Sigmoid colon (tissue), 7 donors: ENCODE results near the gene FNIP1. TPM values are rescaled to one million over a fixed set of nuclear protein-coding genes. Genes with fewer than 3 reads are reported as not detected.

Source experiments
- DNase-seq: peaks from one replicate; pipeline ENCODE4 v3.0.0-alpha.2; 2019
- H3K27ac ChIP-seq, 4 donors: fragments of 200-600 bp; sonication (generic); one replicate each; pipeline ENCODE4 v1.5.1; 2016 to 2019; ENCODE audit warnings: mild to moderate bottlenecking in 1 of 4
- H3K27me3 ChIP-seq, 3 donors: fragments of 200-600 bp; sonication (generic); one replicate each; pipeline ENCODE4 v1.5.1; 2019; ENCODE audit warnings: mild to moderate bottlenecking in 1 of 3
- H3K36me3 ChIP-seq, 4 donors: fragments of 200-600 bp; sonication (generic); one replicate each; pipeline ENCODE4 v1.5.1; 2016 to 2019
- H3K4me1 ChIP-seq, 4 donors: fragments of 200-600 bp; sonication (generic); one replicate each; pipeline ENCODE4 v1.5.1; 2017 to 2019
- H3K4me3 ChIP-seq, 4 donors: fragments of 200-600 bp; sonication (generic); one replicate each; pipeline ENCODE4 v1.5.1; 2017 to 2019; ENCODE audit warnings: mild to moderate bottlenecking in 2 of 4, moderate library complexity in 1 of 4
- H3K9me3 ChIP-seq, 4 donors: fragments of 200-600 bp in 3 of 4; sonication (generic) in 3 of 4; one replicate each; pipeline versions ENCODE4 v1.5.1 to v1.6.1; 2013 to 2019
- CTCF ChIP-seq, 4 experiments: fragments of 450-650 bp in 3 of 4; fragments of 200-600 bp in 1 of 4; IDR thresholded peaks; one replicate each; pipeline ENCODE4 v1.5.1; 2016 to 2019; ENCODE audit warnings: antibody characterized with exemption in 4 of 4, mild to moderate bottlenecking in 3 of 4, moderate library complexity in 2 of 4
- EP300 ChIP-seq, 4 donors: sonication (generic); formaldehyde crosslinking; IDR thresholded peaks; one replicate each; pipeline ENCODE4 v1.6.1; 2017; ENCODE audit warnings: antibody characterized with exemption in 4 of 4
- POLR2A ChIP-seq, 2 donors: fragments of 450-650 bp; IDR thresholded peaks; one replicate each; pipeline ENCODE4 v1.6.1; 2016; ENCODE audit warnings: antibody characterized with exemption in 2 of 2, mild to moderate bottlenecking in 2 of 2, moderate library complexity in 2 of 2
- POLR2AphosphoS5 ChIP-seq, 4 donors: sonication (generic); formaldehyde crosslinking; IDR thresholded peaks; one replicate each; pipeline ENCODE4 v1.6.1; 2017; ENCODE audit warnings: antibody characterized with exemption in 4 of 4
- WGBS, 2 donors: extraction: QIAGEN DNeasy Blood & Tissue Kit; methylation state at CpG; one replicate each; pipeline ENCODE4 v1.1.7; 2013; 5-methylcytosine and 5-hydroxymethylcytosine counted together
- intact Hi-C: fragments of 100-400 bp; cut with DNase I; formaldehyde crosslinking; loops from one replicate; pipeline ENCODE4 v1.15.1; 2023
- polyA plus RNA-seq, 3 donors: library from polyadenylated mRNA; stranded (reverse); fragments of 200-250 nt; gene quantifications; one replicate each; pipeline ENCODE4 v1.2.3, GENCODE V29; 2013
- total RNA-seq, 4 donors: library from RNA; depleted of rRNA; stranded (reverse); fragments of >200 nt; gene quantifications; one replicate each; pipeline ENCODE4 v1.1.0, GENCODE V29; 2016
- donor health status: healthy with polysubstance abuse.
- donor health status: Bipolar disorder and iron deficiency.
- donor health status: healthy.

The FNIP1 gene
- total and polyA plus RNA-seq, 7 donors = 3.6 to 74.4 (median 46.4) TPM

- WGBS, 2 donors = 93 to 97% methylated on average over 1 of the region's 1 CpG
- H3K4me1 ChIP-seq = no peaks in the 10 kb centered on the region
Measured at GRCh38 chr5:131644370-131644769, 152.4 kb downstream of the FNIP1 start.

GRCh38 chr5:131641494-131641893 lies 155.3 kb downstream of the FNIP1 start:
- Histone ChIP-seq H3K36me3 (peaks cover 0 to 35% (median 4%) of the 10 kb centered on the region in 4 donors), H3K4me1 (peaks cover 0 to 2% (median 2%) of the 10 kb centered on the region in 4 donors), H3K27ac (peak overlapping the region in 1 of 4 donors; percentile 16), H3K4me3 (no peak overlapping the region), H3K27me3 (no peaks in the 10 kb centered on the region), H3K9me3 (no peaks in the 10 kb centered on the region)
- TF ChIP-seq POLR2AphosphoS5 (IDR thresholded peaks at IDR 0.05) (no peak), POLR2A (IDR thresholded peaks at IDR 0.05) (no peak), EP300 (IDR thresholded peaks at IDR 0.05) (no peak), CTCF (IDR thresholded peaks at IDR 0.05) (no peak)
- 95% methylated on average over 1 of the region's 1 CpG for WGBS, 2 donors
- intact Hi-C loops = no loop called here
- no peak for DNase-seq

More at GRCh38 chr5:131644370-131644769, 152.4 kb downstream of the FNIP1 start:
- Histone ChIP-seq H3K9me3 (no peaks in the 10 kb centered on the region), H3K4me3 (no peak overlapping the region), H3K36me3 (peaks cover 0 to 57% (median 5%) of the 10 kb centered on the region in 4 donors), H3K27me3 (no peaks in the 10 kb centered on the region), H3K27ac (no peak overlapping the region)
- TF ChIP-seq POLR2AphosphoS5 (IDR thresholded peaks at IDR 0.05) (no peak), EP300 (IDR thresholded peaks at IDR 0.05) (no peak)
- intact Hi-C loops = no loop called here
- DNase-seq = no peak

GRCh38 chr5:131640043-131640856 lies 156.6 kb downstream of the FNIP1 start:
- H3K27ac ChIP-seq = no peak overlapping the region
- intact Hi-C loops = no loop called here
- no peaks in the 10 kb centered on the region for H3K27me3 ChIP-seq
- WGBS, 2 donors = 59 to 75% methylated on average over 5 of the region's 5 CpGs
- peaks cover 2 to 10% (median 7%) of the 10 kb centered on the region in 4 donors for H3K4me1 ChIP-seq
- TF ChIP-seq CTCF (IDR thresholded peaks at IDR 0.05) = no peak
- no peak for TF ChIP-seq POLR2AphosphoS5 (IDR thresholded peaks at IDR 0.05)
- no peak for TF ChIP-seq POLR2A (IDR thresholded peaks at IDR 0.05)
- no peak for TF ChIP-seq EP300 (IDR thresholded peaks at IDR 0.05)
- no peak for DNase-seq
- peaks cover 0 to 24% (median 3%) of the 10 kb centered on the region in 4 donors for H3K36me3 ChIP-seq
- H3K4me3 ChIP-seq = no peak overlapping the region
- no peaks in the 10 kb centered on the region for H3K9me3 ChIP-seq

- TF ChIP-seq CTCF (IDR thresholded peaks at IDR 0.05) = no peak
- no peak for TF ChIP-seq POLR2AphosphoS5 (IDR thresholded peaks at IDR 0.05)
- TF ChIP-seq EP300 (IDR thresholded peaks at IDR 0.05) = no peak
- no peak for TF ChIP-seq POLR2A (IDR thresholded peaks at IDR 0.05)
- intact Hi-C loops = loop anchor here (10.0 kb wide), 2 partner anchors 374 to 464 kb away; partner anchors contain the start of genes CDC42SE2 and LYRM7
Measured at GRCh38 chr5:131639148-131639547, 157.7 kb downstream of the FNIP1 start.

GRCh38 chr5:131637694-131638093 lies 159.1 kb downstream of the FNIP1 start:
- no peak overlapping the region for H3K4me3 ChIP-seq
- WGBS, 2 donors = 74 to 78% methylated on average over 4 of the region's 4 CpGs
- H3K36me3 ChIP-seq = no peaks in the 10 kb centered on the region
- H3K9me3 ChIP-seq = no peaks in the 10 kb centered on the region
- no peak for DNase-seq
- no peak for TF ChIP-seq EP300 (IDR thresholded peaks at IDR 0.05)
- TF ChIP-seq POLR2A (IDR thresholded peaks at IDR 0.05) = no peak
- no peak for TF ChIP-seq CTCF (IDR thresholded peaks at IDR 0.05)
- TF ChIP-seq POLR2AphosphoS5 (IDR thresholded peaks at IDR 0.05) = no peak
- intact Hi-C loops = loop anchor here (10.0 kb wide), 2 partner anchors 373 to 463 kb away; partner anchors contain the start of genes CDC42SE2 and LYRM7
- no peaks in the 10 kb centered on the region for H3K27me3 ChIP-seq
- H3K27ac ChIP-seq = no peak overlapping the region
- H3K4me1 ChIP-seq = peaks cover 2 to 30% (median 23%) of the 10 kb centered on the region in 4 donors

More at GRCh38 chr5:131639148-131639547, 157.7 kb downstream of the FNIP1 start:
- no peak for DNase-seq
- Histone ChIP-seq H3K4me3 (no peak overlapping the region), H3K27me3 (no peaks in the 10 kb centered on the region), H3K36me3 (peaks cover 0 to 13% (median under 1%) of the 10 kb centered on the region in 4 donors), H3K9me3 (no peaks in the 10 kb centered on the region), H3K27ac (no peak overlapping the region), H3K4me1 (peaks cover 2 to 16% (median 9%) of the 10 kb centered on the region in 4 donors)
